ENCODE measurements around the gene C1orf216. TPM values are rescaled to one million over a fixed set of nuclear protein-coding genes. Genes with fewer than 3 reads are reported as not detected.

C1orf216 gene
- total and polyA plus RNA-seq, 8 donors = 1.5 to 5.2 (median 3.2) TPM

GRCh38 chr1:35680271-35680670, 38.4 kb downstream of the C1orf216 start:
- WGBS, 2 donors = 76 to 87% methylated on average over 3 of the region's 3 CpGs
- no peaks in the 10 kb centered on the region for H3K36me3 ChIP-seq
- intact Hi-C loops (cut with DNase I) = no loop called here
- FAIRE-seq (no peak), ATAC-seq (no peak), DNase-seq (no peak)
- no peak overlapping the region for H3K27ac ChIP-seq
- no peaks in the 10 kb centered on the region for H3K9me3 ChIP-seq
- H3K4me1 ChIP-seq = no peaks in the 10 kb centered on the region
- TF ChIP-seq CTCF (IDR thresholded peaks at IDR 0.05) = no peak
- no peaks in the 10 kb centered on the region for H3K27me3 ChIP-seq
- H3K4me3 ChIP-seq = no peak overlapping the region

- Histone ChIP-seq H3K27ac (no peak overlapping the region), H3K9me3 (no peaks in the 10 kb centered on the region), H3K4me3 (no peak overlapping the region), H3K4me1 (no peaks in the 10 kb centered on the region), H3K36me3 (no peaks in the 10 kb centered on the region), H3K27me3 (no peaks in the 10 kb centered on the region)
- ATAC-seq (no peak), FAIRE-seq (no peak), DNase-seq (no peak)
- 61 to 67% methylated on average over 1 of the region's 1 CpG for WGBS, 2 donors
- TF ChIP-seq CTCF (IDR thresholded peaks at IDR 0.05) = no peak
- intact Hi-C loops (cut with DNase I) = no loop called here
Measured at GRCh38 chr1:35675773-35676172, 42.9 kb downstream of the C1orf216 start.

GRCh38 chr1:35674111-35674510, 44.6 kb downstream of the C1orf216 start:
- no peak overlapping the region for H3K4me3 ChIP-seq
- no peak for ATAC-seq
- DNase-seq = no peak
- no peak for TF ChIP-seq CTCF (IDR thresholded peaks at IDR 0.05)
- no peaks in the 10 kb centered on the region for H3K27me3 ChIP-seq
- H3K36me3 ChIP-seq = no peaks in the 10 kb centered on the region
- FAIRE-seq = no peak
- WGBS, 2 donors = 78 to 81% methylated on average over 5 of the region's 5 CpGs
- H3K27ac ChIP-seq = no peak overlapping the region
- intact Hi-C loops (cut with DNase I) = no loop called here
- H3K9me3 ChIP-seq = no peaks in the 10 kb centered on the region
- H3K4me1 ChIP-seq = no peaks in the 10 kb centered on the region

- DNase-seq = no peak
- no peak for ATAC-seq
- no peak overlapping the region for H3K27ac ChIP-seq
- FAIRE-seq = no peak
- no peaks in the 10 kb centered on the region for H3K4me1 ChIP-seq
- H3K27me3 ChIP-seq = no peaks in the 10 kb centered on the region
- H3K9me3 ChIP-seq = no peaks in the 10 kb centered on the region
- 58 to 77% methylated on average over 6 of the region's 6 CpGs for WGBS, 2 donors
- TF ChIP-seq CTCF (IDR thresholded peaks at IDR 0.05) = no peak
- no peaks in the 10 kb centered on the region for H3K36me3 ChIP-seq
- intact Hi-C loops (cut with DNase I) = no loop called here
- H3K4me3 ChIP-seq = no peak overlapping the region
Measured at GRCh38 chr1:35672116-35672515, 46.6 kb downstream of the C1orf216 start.

GRCh38 chr1:35668506-35668905, 50.2 kb downstream of the C1orf216 start:
- H3K27me3 ChIP-seq = no peaks in the 10 kb centered on the region
- no peaks in the 10 kb centered on the region for H3K4me1 ChIP-seq
- H3K4me3 ChIP-seq = no peak overlapping the region
- ATAC-seq (no peak), FAIRE-seq (no peak), DNase-seq (no peak)
- intact Hi-C loops (cut with DNase I) = no loop called here
- no peaks in the 10 kb centered on the region for H3K36me3 ChIP-seq
- 59 to 65% methylated on average over 5 of the region's 5 CpGs for WGBS, 2 donors
- no peak overlapping the region for H3K27ac ChIP-seq
- TF ChIP-seq CTCF (IDR thresholded peaks at IDR 0.05) = no peak
- no peaks in the 10 kb centered on the region for H3K9me3 ChIP-seq

All from pancreas (tissue), 10 donors.